A673 (cell line): ENCODE measurements around the gene SBF2.
"Not testable (repeated sequence)": the region's sequence is repeated elsewhere in the genome, so short reads cannot be mapped to it uniquely, and the experiment has no call there.

Experiments
- CTCF ChIP-seq: fragments of 300-800, 200-600 bp; sonication (generic); conservative IDR thresholded peaks from 2 replicates; pipeline ENCODE4 v1.5.1; 2017; ENCODE audit warnings: low read depth, mild to moderate bottlenecking, antibody characterized with exemption, low read length, moderate library complexity, mixed read lengths
- EZH2 ChIP-seq: fragments of 200-600 bp; sonication (generic); IDR thresholded peaks from 2 replicates; pipeline ENCODE4 v1.6.1; 2017; ENCODE audit warnings: borderline replicate concordance, low read depth, mild to moderate bottlenecking, mixed read lengths, antibody characterized with exemption, low read length; ENCODE audit not compliant: poor library complexity, severe bottlenecking

GRCh38 chr11:9987303-9987702 lies 306.7 kb downstream of the SBF2 start:
- not testable (repeated sequence) for TF ChIP-seq EZH2, CTCF
